ENCODE results near the gene IFTAP.
A peak's percentile ranks its signal among the peaks of the same experiment; 100 is the strongest.

IFTAP gene

DNA sequence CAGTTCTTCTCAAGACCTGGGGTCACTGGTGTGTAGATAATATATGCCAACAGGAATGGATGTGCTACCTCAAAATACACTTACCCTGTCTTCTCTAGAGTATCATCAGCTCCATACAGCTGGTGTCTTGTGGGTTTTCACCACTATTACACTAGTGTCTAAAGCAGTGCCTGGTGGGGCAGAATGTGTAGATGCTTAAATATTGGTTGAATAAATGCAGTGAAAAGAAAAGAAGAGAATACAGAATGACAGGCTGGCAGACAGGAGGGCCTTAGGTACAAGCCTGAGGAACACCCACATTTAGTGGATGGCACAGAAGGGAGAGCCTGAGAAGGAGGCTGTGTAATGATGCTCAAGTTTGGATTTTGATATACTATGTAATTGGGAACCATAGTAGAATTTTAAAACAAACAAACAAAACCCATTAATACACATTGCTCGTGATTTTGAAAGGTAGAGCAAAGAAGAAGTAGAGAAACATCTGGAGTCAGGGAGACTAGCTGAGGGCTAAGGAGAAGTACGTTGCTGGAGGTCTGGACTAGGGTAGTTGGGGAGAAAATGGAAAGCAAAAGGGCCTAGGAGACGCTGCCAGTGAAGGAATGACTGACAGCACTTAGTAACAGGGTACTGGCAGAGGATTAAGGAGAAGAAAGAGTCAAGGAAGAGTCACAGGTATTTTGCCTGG lies 24.2 kb downstream of the IFTAP start:
- TF ChIP-seq, protein P1, sequence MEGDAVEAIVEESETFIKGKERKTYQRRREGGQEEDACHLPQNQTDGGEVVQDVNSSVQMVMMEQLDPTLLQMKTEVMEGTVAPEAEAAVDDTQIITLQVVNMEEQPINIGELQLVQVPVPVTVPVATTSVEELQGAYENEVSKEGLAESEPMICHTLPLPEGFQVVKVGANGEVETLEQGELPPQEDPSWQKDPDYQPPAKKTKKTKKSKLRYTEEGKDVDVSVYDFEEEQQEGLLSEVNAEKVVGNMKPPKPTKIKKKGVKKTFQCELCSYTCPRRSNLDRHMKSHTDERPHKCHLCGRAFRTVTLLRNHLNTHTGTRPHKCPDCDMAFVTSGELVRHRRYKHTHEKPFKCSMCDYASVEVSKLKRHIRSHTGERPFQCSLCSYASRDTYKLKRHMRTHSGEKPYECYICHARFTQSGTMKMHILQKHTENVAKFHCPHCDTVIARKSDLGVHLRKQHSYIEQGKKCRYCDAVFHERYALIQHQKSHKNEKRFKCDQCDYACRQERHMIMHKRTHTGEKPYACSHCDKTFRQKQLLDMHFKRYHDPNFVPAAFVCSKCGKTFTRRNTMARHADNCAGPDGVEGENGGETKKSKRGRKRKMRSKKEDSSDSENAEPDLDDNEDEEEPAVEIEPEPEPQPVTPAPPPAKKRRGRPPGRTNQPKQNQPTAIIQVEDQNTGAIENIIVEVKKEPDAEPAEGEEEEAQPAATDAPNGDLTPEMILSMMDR (IDR thresholded peaks at IDR 0.05; ENCODE audit: low read depth, low read length) = no peak
- H3K4me3 ChIP-seq (ENCODE audit: low read depth, low read length) = no peak overlapping the region
- DNase-seq (ENCODE audit: low read depth, low spot score) = no peak
- in situ Hi-C loops (cut with HindIII; ENCODE audit: low sequenced_read_pairs) = no loop called here

DNA sequence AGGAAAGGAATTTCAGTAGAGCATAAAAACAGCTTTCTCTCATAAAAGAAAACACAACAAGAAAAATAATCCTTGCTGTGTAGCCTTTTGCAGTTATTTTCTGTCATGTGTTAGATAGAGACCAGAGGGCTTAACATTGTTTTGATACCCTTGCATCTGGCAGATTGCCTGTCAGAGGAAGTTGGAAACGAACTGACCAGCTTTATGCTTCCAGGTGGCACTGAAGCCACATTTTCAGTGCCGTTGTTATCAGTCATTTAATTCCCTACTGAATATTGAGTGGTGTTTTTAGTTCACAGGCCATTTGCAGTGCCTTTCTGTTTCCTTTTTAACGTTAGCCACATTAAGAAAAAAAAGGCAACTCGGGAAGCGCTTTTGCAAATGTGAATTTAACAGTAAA lies 25.2 kb downstream of the IFTAP start:
- TF ChIP-seq, protein P1 (IDR thresholded peaks at IDR 0.05; ENCODE audit: low read depth, low read length) = no peak
- no peak overlapping the region for H3K4me3 ChIP-seq (ENCODE audit: low read depth, low read length)
- in situ Hi-C loops (cut with HindIII; ENCODE audit: low sequenced_read_pairs) = no loop called here
- DNase-seq (ENCODE audit: low read depth, low spot score) = peak; percentile 9

DNA sequence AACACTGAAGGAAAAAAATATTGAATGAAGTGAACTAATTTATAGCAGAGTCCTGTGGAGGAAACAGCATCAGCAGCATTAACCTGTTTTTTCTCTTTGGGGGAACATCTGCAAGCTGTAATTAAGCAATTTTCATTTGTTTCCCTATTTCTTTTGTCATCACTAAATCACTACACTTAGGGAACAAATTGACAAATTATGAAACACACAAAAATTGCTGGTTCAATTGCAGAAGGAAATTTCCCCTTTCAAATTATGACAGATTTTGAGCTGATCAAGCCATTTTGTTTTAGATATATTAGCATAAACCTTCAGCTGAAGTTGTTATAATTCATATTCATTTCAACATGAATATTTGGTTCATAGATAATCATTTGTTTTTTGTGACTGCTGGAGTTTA lies 25.9 kb downstream of the IFTAP start:
- in situ Hi-C loops (cut with HindIII; ENCODE audit: low sequenced_read_pairs) = no loop called here
- no peak overlapping the region for H3K4me3 ChIP-seq (ENCODE audit: low read depth, low read length)
- TF ChIP-seq, protein P1 (IDR thresholded peaks at IDR 0.05; ENCODE audit: low read depth, low read length) = no peak
- no peak for DNase-seq (ENCODE audit: low read depth, low spot score)

DNA sequence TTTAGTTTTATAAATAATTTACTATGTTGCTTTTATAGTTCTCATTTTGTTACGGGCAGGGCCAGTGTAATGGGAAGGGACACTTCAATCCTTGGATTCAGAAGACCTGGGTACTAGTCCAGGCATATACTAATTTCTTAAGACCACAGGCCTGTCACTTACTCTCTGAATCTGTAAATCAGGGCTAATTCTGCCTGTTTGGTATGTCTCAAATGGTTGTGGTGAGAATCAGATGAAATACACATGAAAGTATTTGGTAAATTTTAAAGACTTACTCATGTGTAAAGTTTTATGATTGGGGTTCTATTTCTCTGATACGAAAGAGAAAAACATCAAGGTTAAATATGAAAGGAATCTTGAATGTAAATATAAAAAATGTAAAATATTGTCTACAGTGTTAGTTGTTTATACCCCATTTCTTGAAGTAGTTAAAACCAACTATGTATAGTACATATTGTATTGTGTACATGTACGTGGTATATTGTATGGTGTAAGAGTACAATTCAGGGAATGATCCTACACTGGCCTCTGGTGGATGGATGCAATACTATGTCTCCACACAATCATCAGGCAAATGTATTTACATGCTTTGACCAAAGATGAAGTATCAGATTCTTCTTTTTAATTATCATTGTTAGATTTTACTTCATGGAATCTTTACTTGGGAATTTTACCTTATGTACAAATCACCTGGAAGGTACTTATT lies 28.3 kb downstream of the IFTAP start:
- DNase-seq (ENCODE audit: low read depth, low spot score) = peak; percentile 29
- TF ChIP-seq, protein P1 (IDR thresholded peaks at IDR 0.05; ENCODE audit: low read depth, low read length) = peak; percentile 51
- H3K4me3 ChIP-seq (ENCODE audit: low read depth, low read length) = no peak overlapping the region
- in situ Hi-C loops (cut with HindIII; ENCODE audit: low sequenced_read_pairs) = no loop called here

DNA sequence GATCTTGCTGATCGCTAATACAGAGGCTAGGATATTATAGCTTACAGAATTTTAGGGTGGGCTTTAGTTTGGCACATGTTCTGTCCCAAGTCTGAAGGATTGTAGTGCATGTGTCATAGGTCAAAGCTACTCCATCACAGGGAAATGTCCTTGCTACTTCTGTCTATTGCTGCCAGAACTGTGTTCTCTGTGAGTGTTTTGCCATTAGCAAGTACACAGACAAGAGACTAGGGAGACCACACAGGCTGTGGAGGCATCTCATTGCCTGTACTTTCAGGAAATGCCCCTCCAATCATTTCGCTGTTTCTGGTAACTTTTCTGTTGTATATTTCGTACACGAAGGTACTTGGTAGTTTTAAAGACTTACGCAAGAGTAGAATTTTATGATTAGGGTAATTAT lies 29.2 kb downstream of the IFTAP start:
- TF ChIP-seq, protein P1 (IDR thresholded peaks at IDR 0.05; ENCODE audit: low read depth, low read length) = no peak
- no peak for DNase-seq (ENCODE audit: low read depth, low spot score)
- no peak overlapping the region for H3K4me3 ChIP-seq (ENCODE audit: low read depth, low read length)
- in situ Hi-C loops (cut with HindIII; ENCODE audit: low sequenced_read_pairs) = no loop called here

DNA sequence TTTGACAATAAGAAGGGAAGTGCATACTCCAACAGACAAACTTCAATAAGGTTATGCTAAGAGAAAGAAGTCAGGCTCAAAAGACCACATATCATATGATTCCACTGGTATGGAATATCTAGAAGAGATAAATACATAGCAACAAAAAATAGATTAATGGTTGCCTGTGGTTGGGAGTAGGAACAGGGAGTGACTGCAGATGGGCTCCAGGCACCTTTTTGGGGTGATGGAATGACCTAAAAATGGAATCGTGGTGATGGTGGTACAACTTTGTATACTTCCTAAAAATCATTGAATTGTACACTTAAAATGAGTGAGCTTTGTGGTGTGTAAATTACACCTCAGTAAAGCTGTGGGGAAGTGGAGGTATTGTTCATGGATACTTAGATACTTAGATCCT lies 32.7 kb downstream of the IFTAP start:
- in situ Hi-C loops (cut with HindIII; ENCODE audit: low sequenced_read_pairs) = no loop called here
- DNase-seq (ENCODE audit: low read depth, low spot score) = no peak
- H3K4me3 ChIP-seq (ENCODE audit: low read depth, low read length) = no peak overlapping the region
- TF ChIP-seq, protein P1 (IDR thresholded peaks at IDR 0.05; ENCODE audit: low read depth, low read length) = no peak

Measured in astrocyte of the spinal cord (primary cell).